Common myeloid progenitor, CD34-positive (primary cell): ENCODE results near the gene SYNE2.

ENCODE experiments used
- CTCF ChIA-PET: fragments of 350-600 bp; sonication (Branson Sonifier 250); formaldehyde crosslinking; loops from one replicate; lab custom pipeline; 2021; ENCODE audit warnings: antibody characterized with exemption; lab: Charles Lee
- POLR2A ChIA-PET: fragments of 350-600 bp; sonication (Branson Sonifier 250); formaldehyde crosslinking; loops from one replicate; lab custom pipeline; 2021; ENCODE audit warnings: antibody characterized with exemption; lab: Charles Lee
- DNase-seq, 3 donors: peaks; one replicate each; pipeline versions ENCODE4 v3.0.0 to v3.0.0-alpha.2; 2013
- H3K27ac ChIP-seq, 2 experiments: 1 replicate in 1 of 2; 2 replicates in 1 of 2; pipeline ENCODE4 v1.7.0; 2013; ENCODE audit warnings: inconsistent platforms in 2 of 2, low read length in 2 of 2, mild to moderate bottlenecking in 2 of 2, low read depth in 1 of 2, moderate library complexity in 1 of 2; ENCODE audit not compliant: severe bottlenecking in 2 of 2, insufficient read depth in 1 of 2, poor library complexity in 1 of 2
- H3K27me3 ChIP-seq, 5 experiments: replicated peaks in 2 of 5; 1 replicate in 3 of 5; 2 replicates in 2 of 5; pipeline versions ENCODE4 v1.6.1 to v1.7.0; 2013; ENCODE audit warnings: low read length in 4 of 5, mild to moderate bottlenecking in 2 of 5, moderate library complexity in 2 of 5, inconsistent platforms in 1 of 5; ENCODE audit not compliant: insufficient read depth in 5 of 5, control insufficient read depth in 4 of 5
- H3K36me3 ChIP-seq, 4 experiments: 1 replicate in 2 of 4; 2 replicates in 2 of 4; pipeline versions ENCODE4 v1.6.1 to v1.7.0; 2013; ENCODE audit warnings: low read length in 3 of 4, control low read depth in 1 of 4, mild to moderate bottlenecking in 1 of 4; ENCODE audit not compliant: control insufficient read depth in 4 of 4, insufficient read depth in 4 of 4
- H3K4me1 ChIP-seq, 4 experiments: 1 replicate in 3 of 4; 2 replicates in 1 of 4; pipeline versions ENCODE4 v1.6.1 to v1.7.1; 2013; ENCODE audit warnings: low read length in 3 of 4, mild to moderate bottlenecking in 3 of 4, control low read depth in 1 of 4, inconsistent platforms in 1 of 4, moderate library complexity in 1 of 4; ENCODE audit not compliant: control insufficient read depth in 4 of 4, insufficient read depth in 4 of 4; ENCODE audit errors: control extremely low read depth in 1 of 4
- H3K4me3 ChIP-seq, 7 experiments: 1 replicate in 4 of 7; 2 replicates in 3 of 7; pipeline versions ENCODE4 v1.5.1 to v1.7.0; 2013; ENCODE audit warnings: mild to moderate bottlenecking in 7 of 7, low read length in 6 of 7, moderate library complexity in 6 of 7, inconsistent platforms in 2 of 7, low read depth in 2 of 7, control low read depth in 1 of 7; ENCODE audit not compliant: insufficient read depth in 4 of 7, control insufficient read depth in 1 of 7; ENCODE audit errors: extremely low read depth in 1 of 7
- H3K9me3 ChIP-seq, 5 experiments: 1 replicate in 4 of 5; 2 replicates in 1 of 5; pipeline versions ENCODE4 v1.6.1 to v1.7.1; 2013; ENCODE audit warnings: low read length in 4 of 5, mild to moderate bottlenecking in 2 of 5, inconsistent platforms in 1 of 5, low read depth in 1 of 5, moderate library complexity in 1 of 5; ENCODE audit not compliant: control insufficient read depth in 4 of 5, insufficient read depth in 2 of 5; ENCODE audit errors: control extremely low read depth in 1 of 5
- WGBS: methylation state at CpG from one replicate; pipeline ENCODE4 v1.1.5; 2013; ENCODE audit not compliant: insufficient coverage; 5-methylcytosine and 5-hydroxymethylcytosine counted together

SYNE2 gene

DNA sequence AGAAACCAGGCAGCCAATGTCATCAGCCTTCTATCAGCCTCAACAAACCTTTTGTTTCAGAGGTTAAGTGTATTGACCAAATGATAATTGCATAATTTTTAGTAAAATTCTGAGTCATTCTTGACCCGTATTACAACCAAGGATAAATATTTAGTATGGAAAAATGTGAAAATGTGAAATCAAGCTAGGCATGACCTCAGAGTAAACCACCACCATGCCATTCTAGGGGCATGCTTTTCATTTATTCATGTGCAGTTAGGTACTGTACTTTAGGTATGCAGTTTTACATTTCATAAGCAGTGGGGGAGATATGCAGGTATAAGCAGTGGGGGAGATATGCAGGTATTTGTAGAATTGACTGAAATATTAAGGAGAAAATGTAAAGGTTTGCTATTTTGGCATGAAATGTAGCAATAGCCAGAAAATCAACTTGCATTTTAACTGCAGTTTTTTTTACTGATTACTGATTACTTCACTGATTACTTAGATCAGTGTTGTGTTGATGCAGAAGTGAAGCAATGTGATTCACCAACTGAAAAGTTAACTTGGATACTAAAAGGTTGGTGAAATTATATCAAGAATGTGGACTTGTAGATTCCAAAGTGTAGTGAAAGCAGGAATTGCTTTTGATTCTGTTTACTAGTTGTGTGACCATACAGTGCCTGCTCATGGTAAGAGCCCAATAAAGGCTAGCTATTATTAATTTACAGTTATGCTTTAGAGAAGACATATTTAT, 257.2 kb downstream of the SYNE2 start:
- Histone ChIP-seq H3K27ac (no peak overlapping the region), H3K4me1 (no peaks in the 10 kb centered on the region), H3K9me3 (no peaks in the 10 kb centered on the region), H3K4me3 (no peak overlapping the region), H3K36me3 (no peaks in the 10 kb centered on the region), H3K27me3 (no peaks in the 10 kb centered on the region)
- POLR2A ChIA-PET: no interaction called here
- DNase-seq: no peak
- CTCF ChIA-PET: no interaction called here
- 100% methylated on average over 1 of the region's 1 CpG for WGBS

DNA sequence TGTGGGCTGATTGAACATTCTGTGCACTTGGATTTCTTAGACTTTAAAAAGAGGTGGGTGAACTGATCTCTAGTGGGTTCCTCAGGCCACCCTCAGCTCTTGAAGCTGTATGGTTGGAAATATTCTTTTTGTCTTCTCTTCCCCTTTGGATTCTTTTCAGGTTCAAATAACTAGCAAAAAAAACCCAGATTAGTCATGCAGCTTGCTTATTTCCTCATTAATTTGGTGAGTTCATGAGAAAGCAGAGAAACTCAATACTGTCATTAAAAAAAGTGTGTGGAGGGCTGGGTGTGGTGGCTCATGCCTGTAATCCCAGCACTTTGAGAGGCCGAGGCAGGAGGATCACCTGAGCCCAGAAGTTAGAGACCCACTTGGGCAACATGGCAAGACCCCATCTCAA, 258.0 kb downstream of the SYNE2 start:
- Histone ChIP-seq H3K4me3 (no peak overlapping the region), H3K36me3 (no peaks in the 10 kb centered on the region), H3K9me3 (no peaks in the 10 kb centered on the region), H3K27ac (no peak overlapping the region), H3K4me1 (no peaks in the 10 kb centered on the region), H3K27me3 (no peaks in the 10 kb centered on the region)
- ChIA-PET POLR2A (no interaction called here), CTCF (no interaction called here)
- no peak for DNase-seq
- WGBS: 100% methylated on average over 1 of the region's 1 CpG

DNA sequence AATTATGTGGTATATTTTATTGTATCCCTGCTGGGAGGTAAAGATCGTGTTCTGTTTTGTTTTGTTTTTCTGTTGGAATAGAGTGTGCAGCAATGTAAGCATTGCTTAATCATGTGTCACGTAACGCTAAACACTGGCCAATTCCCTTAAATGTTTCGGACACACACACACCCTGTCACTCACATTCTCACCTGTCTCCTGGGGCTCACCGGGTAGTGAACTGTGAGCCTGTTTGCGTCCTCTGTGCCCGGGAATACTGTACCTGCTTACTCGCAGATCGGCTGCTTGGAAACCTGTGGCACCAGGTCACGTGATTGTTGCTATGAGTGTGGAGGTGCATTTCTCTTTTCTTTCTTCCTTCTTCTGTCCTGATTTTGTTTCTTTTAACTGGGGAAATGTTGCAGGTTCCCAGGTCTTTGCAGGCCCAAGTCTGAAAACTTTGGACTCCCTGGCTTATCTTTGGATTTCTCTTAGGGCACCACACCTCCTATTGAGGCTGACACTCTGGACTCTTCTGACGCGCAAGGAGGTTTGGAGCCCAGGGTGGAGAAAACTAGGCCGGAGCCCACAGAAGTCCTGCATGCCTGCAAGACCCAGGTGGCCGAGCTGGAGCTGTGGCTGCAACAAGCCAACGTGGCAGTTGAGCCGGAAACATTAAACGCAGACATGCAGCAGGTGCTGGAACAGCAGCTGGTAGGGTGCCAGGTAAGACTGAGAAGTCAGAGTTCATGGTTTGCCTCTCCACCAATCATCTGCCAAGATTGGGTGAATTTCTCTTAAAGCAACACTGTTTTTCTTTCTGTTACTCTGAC, 260.3 kb downstream of the SYNE2 start:
- ChIA-PET CTCF (no interaction called here), POLR2A (no interaction called here)
- Histone ChIP-seq H3K4me1 (no peaks in the 10 kb centered on the region), H3K27ac (no peak overlapping the region), H3K9me3 (no peaks in the 10 kb centered on the region), H3K36me3 (no peaks in the 10 kb centered on the region), H3K27me3 (no peaks in the 10 kb centered on the region), H3K4me3 (no peak overlapping the region)
- over 99% methylated on average over 6 of the region's 17 CpGs for WGBS
- DNase-seq: no peak

DNA sequence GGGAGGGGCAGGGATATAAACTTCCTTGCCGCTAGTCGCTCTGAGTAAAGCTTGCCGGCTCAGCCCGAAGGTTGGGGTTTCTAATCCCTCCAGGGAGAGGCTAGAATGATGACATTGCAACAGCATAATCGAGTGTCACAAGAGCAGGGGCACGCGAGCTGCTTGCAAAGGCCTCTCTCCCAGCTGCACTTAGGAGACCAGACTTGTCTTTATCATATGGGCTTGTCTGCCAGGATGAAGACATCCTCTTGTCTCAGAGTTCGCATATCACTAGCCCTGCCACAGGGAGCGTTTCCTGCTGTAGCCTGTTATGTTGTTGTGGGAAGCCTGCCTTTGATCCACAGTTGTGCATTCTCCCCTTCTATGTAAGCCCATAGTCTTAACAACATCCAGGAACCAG, 261.4 kb downstream of the SYNE2 start:
- H3K36me3 ChIP-seq: no peaks in the 10 kb centered on the region
- no peak for DNase-seq

DNA sequence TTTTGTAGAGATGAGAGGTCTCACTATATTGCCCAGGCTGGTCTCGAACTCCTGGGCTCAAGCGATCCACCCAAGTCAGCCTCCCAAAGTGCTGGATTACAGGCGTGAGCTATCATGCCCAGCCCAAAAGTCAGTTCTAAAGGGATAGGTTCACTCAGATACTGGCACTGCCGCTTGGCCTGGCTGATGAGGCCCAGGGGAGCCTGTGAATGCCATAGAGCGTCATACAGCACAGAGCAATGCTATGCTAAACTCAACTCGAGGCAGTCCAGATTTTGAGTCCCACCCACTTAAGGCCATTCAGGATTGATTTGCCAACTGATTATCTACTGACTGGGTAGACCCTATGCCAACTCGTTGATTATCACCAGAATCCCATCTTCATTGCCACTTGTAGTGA, 262.0 kb downstream of the SYNE2 start:
- no peak overlapping the region for H3K4me3 ChIP-seq
- CTCF ChIA-PET: interaction anchor here (0.6 kb wide), 1 partner anchor 9 kb away, joined by 4 read pairs; no protein-coding TSS in a partner anchor
- WGBS: 100% methylated on average over 7 of the region's 7 CpGs
- no peak for DNase-seq
- no peaks in the 10 kb centered on the region for H3K27me3 ChIP-seq
- no peaks in the 10 kb centered on the region for H3K4me1 ChIP-seq
- no peaks in the 10 kb centered on the region for H3K36me3 ChIP-seq
- POLR2A ChIA-PET: no interaction called here
- H3K27ac ChIP-seq: no peak overlapping the region
- H3K9me3 ChIP-seq: no peaks in the 10 kb centered on the region

More for the DNA sequence above, 261.4 kb downstream of the SYNE2 start:
- Histone ChIP-seq H3K4me3 (no peak overlapping the region), H3K27ac (no peak overlapping the region), H3K27me3 (no peaks in the 10 kb centered on the region), H3K9me3 (no peaks in the 10 kb centered on the region), H3K4me1 (no peaks in the 10 kb centered on the region)
- CTCF ChIA-PET: interaction anchor here (0.6 kb wide), 1 partner anchor 9 kb away, joined by 4 read pairs; no protein-coding TSS in a partner anchor
- POLR2A ChIA-PET: no interaction called here
- 98% methylated on average over 9 of the region's 9 CpGs for WGBS

DNA sequence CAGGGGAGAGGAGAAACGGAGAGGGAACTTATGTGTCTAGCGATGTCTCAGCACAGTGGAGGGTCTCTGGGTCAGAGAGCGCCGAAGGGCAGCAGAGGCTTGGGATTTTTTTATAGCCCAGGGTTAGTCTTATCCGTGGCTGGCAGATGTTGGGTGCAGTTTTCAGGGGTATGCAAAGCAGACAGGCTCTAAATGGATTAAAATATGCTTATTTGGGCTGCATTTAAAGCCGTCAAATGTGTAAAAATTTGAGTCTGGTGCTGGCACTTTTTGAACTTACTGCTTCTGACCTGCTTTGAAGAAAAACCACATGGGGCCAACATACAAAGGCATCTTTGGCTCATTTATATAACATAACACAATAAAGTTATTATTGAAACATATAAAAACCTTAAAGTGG, 262.6 kb downstream of the SYNE2 start:
- H3K36me3 ChIP-seq: no peaks in the 10 kb centered on the region
- no peaks in the 10 kb centered on the region for H3K9me3 ChIP-seq
- 96% methylated on average over 5 of the region's 6 CpGs for WGBS
- H3K4me1 ChIP-seq: no peaks in the 10 kb centered on the region
- ChIA-PET POLR2A (no interaction called here), CTCF (no interaction called here)
- no peak for DNase-seq
- no peaks in the 10 kb centered on the region for H3K27me3 ChIP-seq
- H3K4me3 ChIP-seq: no peak overlapping the region
- H3K27ac ChIP-seq: no peak overlapping the region
